Heart right ventricle (tissue), 16 donors: Measurements from ENCODE around the gene FTCDNL1. TPM values are rescaled to one million over a fixed set of nuclear protein-coding genes. Genes with fewer than 3 reads are reported as not detected.

ENCODE experiments used
- ATAC-seq, 8 donors: fragments of 200-7000 bp; cut with Tn5 transposase; one replicate each; pipeline ENCODE4 v1.9.1; 2020; ENCODE audit warnings: mild to moderate bottlenecking in 8 of 8, moderate library complexity in 8 of 8, moderate number of reproducible peaks in 1 of 8
- DNase-seq, 2 donors: peaks; one replicate each; pipeline ENCODE4 v3.0.0-alpha.2; 2020
- H3K27ac ChIP-seq, 10 donors: fragments of 200-600 bp; sonication (generic) in 2 of 10; one replicate each; pipeline versions ENCODE4 v1.5.0 to v1.8.0; 2020 to 2022; ENCODE audit warnings: mild to moderate bottlenecking in 3 of 10
- H3K27me3 ChIP-seq, 7 donors: fragments of 200-600 bp; one replicate each; pipeline ENCODE4 v1.8.0; 2021 to 2022; ENCODE audit warnings: mild to moderate bottlenecking in 2 of 7
- H3K36me3 ChIP-seq, 9 donors: fragments of 200-600 bp; sonication (generic) in 1 of 9; one replicate each; pipeline versions ENCODE4 v1.5.0 to v1.8.0; 2020 to 2022; ENCODE audit warnings: mild to moderate bottlenecking in 2 of 9
- H3K4me1 ChIP-seq, 9 donors: fragments of 200-600 bp; sonication (generic) in 1 of 9; one replicate each; pipeline versions ENCODE4 v1.5.0 to v1.8.0; 2020 to 2022; ENCODE audit warnings: mild to moderate bottlenecking in 4 of 9
- H3K4me3 ChIP-seq, 10 donors: fragments of 200-600 bp; sonication (generic) in 2 of 10; one replicate each; pipeline versions ENCODE4 v1.5.0 to v1.8.0; 2020 to 2022; ENCODE audit warnings: mild to moderate bottlenecking in 7 of 10, moderate library complexity in 2 of 10
- H3K9me3 ChIP-seq, 11 donors: fragments of 200-600 bp in 10 of 11; sonication (generic) in 2 of 11; one replicate each; pipeline versions ENCODE4 v1.5.0 to v1.8.0; 2013 to 2022; ENCODE audit warnings: mild to moderate bottlenecking in 2 of 11, control low read depth in 1 of 11, moderate library complexity in 1 of 11
- CTCF ChIP-seq, 9 donors: fragments of 200-600 bp; sonication (generic) in 2 of 9; IDR thresholded peaks; one replicate each; pipeline versions ENCODE4 v1.5.0 to v1.8.0; 2021 to 2022; ENCODE audit warnings: antibody characterized with exemption in 9 of 9, mild to moderate bottlenecking in 5 of 9, moderate library complexity in 1 of 9
- WGBS, 2 donors: extraction: QIAGEN DNeasy Blood & Tissue Kit; methylation state at CpG; one replicate each; pipeline ENCODE4 v1.1.7; 2013; ENCODE audit warnings: inconsistent platforms in 1 of 2; 5-methylcytosine and 5-hydroxymethylcytosine counted together
- intact Hi-C, 10 donors: fragments of 100-400 bp; cut with DNase I; formaldehyde crosslinking; loops; one replicate each; pipeline versions ENCODE4 v1.11.1 to v1.14.2; 2022
- polyA plus RNA-seq, 2 donors: library from polyadenylated mRNA; stranded (reverse); fragments of 200-250 nt; gene quantifications; one replicate each; pipeline ENCODE4 v1.2.3, GENCODE V29; 2013
- total RNA-seq, 10 donors: library from RNA; stranded (reverse); fragmentation: NEBNext Ultra II Directional in 3 of 10; extraction: Animal tissue kit (Norgen Biotek cat#: 25700) in 3 of 10; gene quantifications; one replicate each; pipeline versions ENCODE4 v1.2.1 to v1.2.4, GENCODE V29; 2021 to 2023
- donor health status: Arrhythmogenic right ventricular cardiomyopathy.
- donor health status: ischemic (EF 13 %, LVEDD 7.1; RV severe dilation, severe dysfunction).
- donor health status: healthy with polysubstance abuse.
- donor health status: DM: no; HTN: yes; CAD: no.
- donor health status: DM: no; HTN: no; CAD: no.
- donor health status: ischemic (EF 25% LVEDD 6.9; RV normal size, moderate dysfunction).
- donor health status: ischemic (EF 25% LVEDD 5.7; RV mildly dilated, moderate dysfunction).
- donor health status: healthy.
- donor health status: DM: yes; HTN: yes; CAD: no.
- donor health status: Ischemic cardiomyopathy.
- donor health status: ischemic (EF 35%, LVEDD 5.7; RV mildly dilated, moderate dysfunction).
- donor health status: nonischemic (EF 11% LVEDD 7.7; RV severe dilation, severe dysfunction).
- donor health status: DM: yes; HTN: yes; CAD: no.
- donor health status: PGD.
- donor health status: ischemic (EF 29% LVEDD 5.4; RV normal size, mild dysfunction).
- donor health status: nonischemic (EF 23%, LVEDD 6.1; RV moderate dilation, normal function).

The FTCDNL1 gene
- total and polyA plus RNA-seq, 12 donors = 0.44 to 7.1 (median 4.3) TPM

- Histone ChIP-seq H3K9me3 (no peaks in the 10 kb centered on the region), H3K4me3 (no peak overlapping the region), H3K4me1 (peaks cover 0 to 8% (median 0%) of the 10 kb centered on the region in 9 donors), H3K27ac (no peak overlapping the region), H3K36me3 (no peaks in the 10 kb centered on the region), H3K27me3 (no peaks in the 10 kb centered on the region)
- no peak for DNase-seq
- no peak for TF ChIP-seq CTCF (IDR thresholded peaks at IDR 0.05)
- WGBS, 2 donors = 83 to 85% methylated on average over 2 of the region's 2 CpGs
- intact Hi-C loops = no loop called here
- no peak for ATAC-seq
Measured at GRCh38 chr2:199770716-199771115, 80.3 kb downstream of the FTCDNL1 start.

- no peaks in the 10 kb centered on the region for H3K36me3 ChIP-seq
- no peaks in the 10 kb centered on the region for H3K9me3 ChIP-seq
- no peak overlapping the region for H3K27ac ChIP-seq
- no peak for TF ChIP-seq CTCF (IDR thresholded peaks at IDR 0.05)
- ATAC-seq (no peak), DNase-seq (no peak)
- 80 to 92% methylated on average over 5 of the region's 5 CpGs for WGBS, 2 donors
- intact Hi-C loops = no loop called here
- no peak overlapping the region for H3K4me3 ChIP-seq
- no peaks in the 10 kb centered on the region for H3K27me3 ChIP-seq
- H3K4me1 ChIP-seq = no peaks in the 10 kb centered on the region
Measured at GRCh38 chr2:199765646-199766045, 85.3 kb downstream of the FTCDNL1 start.

- TF ChIP-seq CTCF (IDR thresholded peaks at IDR 0.05) = no peak
- Histone ChIP-seq H3K27me3 (no peaks in the 10 kb centered on the region), H3K4me1 (no peaks in the 10 kb centered on the region), H3K36me3 (no peaks in the 10 kb centered on the region), H3K4me3 (no peak overlapping the region), H3K27ac (no peak overlapping the region), H3K9me3 (no peaks in the 10 kb centered on the region)
- intact Hi-C loops = no loop called here
- no peak for ATAC-seq
- no peak for DNase-seq
- WGBS, 2 donors = 88 to 94% methylated on average over 7 of the region's 7 CpGs
Measured at GRCh38 chr2:199764273-199764800, 86.7 kb downstream of the FTCDNL1 start.

- intact Hi-C loops = no loop called here
- 82 to 83% methylated on average over 4 of the region's 4 CpGs for WGBS, 2 donors
Measured at GRCh38 chr2:199762963-199763362, 88.0 kb downstream of the FTCDNL1 start.

More at GRCh38 chr2:199762963-199763362, 88.0 kb downstream of the FTCDNL1 start:
- TF ChIP-seq CTCF (IDR thresholded peaks at IDR 0.05) = no peak
- Histone ChIP-seq H3K27me3 (no peaks in the 10 kb centered on the region), H3K4me1 (no peaks in the 10 kb centered on the region), H3K9me3 (no peaks in the 10 kb centered on the region), H3K4me3 (no peak overlapping the region), H3K36me3 (no peaks in the 10 kb centered on the region), H3K27ac (no peak overlapping the region)
- ATAC-seq (no peak), DNase-seq (no peak)
